ENCODE measurements around the gene M1AP. TPM values are rescaled to one million over a fixed set of nuclear protein-coding genes. Genes with fewer than 3 reads are reported as not detected.

Gene M1AP
- total and polyA plus RNA-seq, 2 of the 4 experiments (the other 2 are of a cell fraction) = 0.03 TPM; not detected in 1

- peaks cover 18% of the 10 kb centered on the region for H3K9me3 ChIP-seq (ENCODE audit: control insufficient read depth, insufficient read depth, low read length)
- H2AK9ac ChIP-seq (replicated peaks; ENCODE audit: low read depth, low read length, poor library complexity) = peak overlapping the region; percentile 5
- H3K23ac ChIP-seq (ENCODE audit: low read depth, low read length) = peak overlapping the region; percentile 63; the same call in 1 of the 2 replicates
- H3K56ac ChIP-seq (ENCODE audit: extremely low read depth, insufficient read depth, low read length) = no peak overlapping the region
- H3K36me3 ChIP-seq (ENCODE audit: control insufficient read depth, insufficient read depth, low read length) = no peaks in the 10 kb centered on the region
- dilution Hi-C loops (cut with HindIII; ENCODE audit: low sequenced_read_pairs, unreplicated experiment) = no loop called here
- no peaks in the 10 kb centered on the region for H3K9me1 ChIP-seq (ENCODE audit: insufficient read depth, low read length)
- no peak overlapping the region for H3K4me2 ChIP-seq (ENCODE audit: low read depth, low read length)
- WGBS, 2 experiments (ENCODE audit: extremely low coverage in 2 of 2, insufficient read length in 1 of 2) = 13% methylated on average over 9 of the region's 36 CpGs; no CpG with 5 or more reads in 1 of the 2 experiments
- no peak overlapping the region for H3K27ac ChIP-seq (ENCODE audit: insufficient read depth, low read length)
- DNase-seq = no peak
- ATAC-seq (ENCODE audit: low read depth) = no peak
- ChIA-PET POLR2A (ENCODE audit: unreplicated experiment) (no interaction called here), CTCF (no interaction called here)
- H3K14ac ChIP-seq (replicated peaks; ENCODE audit: low read depth, low read length) = no peak overlapping the region
- H4K8ac ChIP-seq (ENCODE audit: low read depth in 2 of 2, low read length in 2 of 2) = no peak overlapping the region
- H3K4me1 ChIP-seq (ENCODE audit: control insufficient read depth, insufficient read depth, low read length) = 0 out of 2 replicates have a peak, but pooled peaks cover 2% of the 10 kb centered on the region
- H4K20me1 ChIP-seq (ENCODE audit: insufficient read depth, low read length) = 0 out of 2 replicates have a peak, but pooled peaks cover 5% of the 10 kb centered on the region
- no peak overlapping the region for H2BK5ac ChIP-seq (ENCODE audit: low read depth, low read length, poor library complexity, severe bottlenecking)
- BruUV-seq (replicated peaks) = no TSS peak
- no peak overlapping the region for H2BK120ac ChIP-seq (ENCODE audit: low read depth, low read length)
- no peak overlapping the region for H3K9ac ChIP-seq (ENCODE audit: low read depth, low read length)
- no peak overlapping the region for H3K4me3 ChIP-seq (ENCODE audit: insufficient read depth, low read depth, low read length)
- no peak overlapping the region for H4K5ac ChIP-seq (ENCODE audit: low read depth, low read length)
- no peak overlapping the region for H3K4ac ChIP-seq (ENCODE audit: low read depth, low read length)
- intact Hi-C loops (cut with micrococcal nuclease) = no loop called here
- H3K79me1 ChIP-seq (ENCODE audit: low read depth in 1 of 2, low read length in 2 of 2) = no peaks in the 10 kb centered on the region
- no peak overlapping the region for H2AFZ ChIP-seq (replicated peaks; ENCODE audit: low read length, poor library complexity)
- peaks cover 69% of the 10 kb centered on the region for H3K27me3 ChIP-seq (ENCODE audit: control insufficient read depth, insufficient read depth, low read length)
- H2BK15ac ChIP-seq (ENCODE audit: low read depth, low read length) = no peak overlapping the region
- no peak overlapping the region for H2BK20ac ChIP-seq (ENCODE audit: low read depth, low read length)
- in situ Hi-C loops (cut with MboI; ENCODE audit: low sequenced_read_pairs) = no loop called here
- no peak overlapping the region for H3K18ac ChIP-seq (ENCODE audit: low read depth, low read length)
- peak overlapping the region; percentile 50; the same call in 1 of the 2 replicates for H2AK5ac ChIP-seq (ENCODE audit: low read depth, low read length)
- H4K91ac ChIP-seq (ENCODE audit: insufficient read depth, low read depth, low read length) = no peak overlapping the region
- TF ChIP-seq SMC3 (IDR thresholded peaks at IDR 0.05; ENCODE audit: low read depth, low read length) (no peak), NFE2L2 (IDR thresholded peaks at IDR 0.05; ENCODE audit: low read depth, low read length) (no peak), RFX5 (IDR thresholded peaks at IDR 0.05; ENCODE audit: low read depth, low read length) (no peak), MAZ (IDR thresholded peaks at IDR 0.05; ENCODE audit: borderline replicate concordance, low read depth, low read length) (no peak), FOS (IDR thresholded peaks at IDR 0.05; ENCODE audit: low read depth, low read length) (no peak), USF2 (IDR thresholded peaks at IDR 0.05; ENCODE audit: low read depth, low read length) (no peak), BHLHE40 (IDR thresholded peaks at IDR 0.05; ENCODE audit: low read depth, low read length) (no peak), CTCF (conservative IDR thresholded peaks at IDR 0.05; ENCODE audit: low read depth, low read length) (no peak), MAFK (IDR thresholded peaks at IDR 0.05; ENCODE audit: low read depth, low read length) (no peak), RCOR1 (IDR thresholded peaks at IDR 0.05; ENCODE audit: insufficient replicate concordance, low read length) (no peak), MXI1 (IDR thresholded peaks at IDR 0.05; ENCODE audit: borderline replicate concordance, low read depth, low read length) (no peak), CEBPB (IDR thresholded peaks at IDR 0.05; ENCODE audit: low read depth, low read length) (no peak), POLR2A (IDR thresholded peaks at IDR 0.05; ENCODE audit: low read depth, low read length) (no peak), CHD1 (IDR thresholded peaks at IDR 0.05; ENCODE audit: low read depth, low read length) (no peak), ELK1 (IDR thresholded peaks at IDR 0.05; ENCODE audit: borderline replicate concordance, low read depth, low read length) (no peak)
Observed at GRCh38 chr2:74512744-74513604, 135.2 kb downstream of the M1AP start.
